ENCODE measurements around the gene CUX1.
A peak's percentile ranks its signal among the peaks of the same experiment; 100 is the strongest.

Gene CUX1

DNA sequence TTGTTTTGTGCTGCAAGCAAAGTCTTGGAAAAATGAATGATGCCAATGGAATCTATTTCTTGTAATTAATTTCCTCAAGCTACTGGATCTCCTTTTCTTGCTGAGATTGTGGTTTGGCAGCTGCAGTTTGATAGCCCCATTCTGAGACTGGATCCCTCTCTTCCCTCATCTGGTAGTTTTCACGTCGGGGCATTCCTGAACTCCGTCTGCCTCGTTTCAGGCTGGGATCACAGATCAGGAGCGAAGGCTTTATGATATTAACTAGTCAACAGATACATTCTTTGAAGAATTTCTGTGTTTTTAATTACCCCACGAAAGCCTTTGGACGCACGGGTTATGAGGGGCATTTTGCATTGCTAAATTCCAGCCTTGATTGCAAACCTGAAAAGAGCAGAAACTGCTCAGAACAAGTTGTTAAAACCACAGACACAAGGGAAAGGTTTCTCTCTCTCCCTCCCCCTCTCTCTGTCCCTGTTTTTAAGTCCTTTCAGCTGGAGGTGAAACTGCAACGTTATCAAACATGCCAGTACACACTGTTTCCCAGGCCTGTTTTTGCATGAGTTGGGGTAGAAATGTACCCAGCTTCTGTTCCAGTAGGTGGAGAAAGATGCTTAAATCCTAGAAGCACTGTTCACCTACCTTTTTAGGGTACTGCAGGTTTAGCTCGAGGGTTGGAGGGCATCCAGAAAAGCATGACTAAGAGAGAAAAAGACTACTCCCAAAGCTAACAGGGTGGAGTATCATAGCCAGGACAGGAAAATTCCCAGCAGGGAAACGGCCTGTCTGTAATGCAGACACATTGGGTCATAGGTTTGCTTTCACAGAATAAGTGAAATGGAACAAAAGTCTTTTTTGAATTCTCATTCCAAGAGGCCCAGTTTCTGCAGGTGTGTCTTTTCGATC is 124.3 kb downstream of the CUX1 start:
- H2AFZ ChIP-seq (ENCODE audit: low read depth) = no peak overlapping the region
- peaks cover 6% of the 10 kb centered on the region; the same call in 1 of the 2 replicates for H3K79me2 ChIP-seq (ENCODE audit: insufficient read depth, low read depth)
- H3K4me2 ChIP-seq = peak overlapping the region; percentile 81
- no peak overlapping the region for H3K4me3 ChIP-seq (IDR thresholded peaks at IDR 0.05; ENCODE audit: insufficient read depth, low read depth, low read length)
- TF ChIP-seq, protein P1, sequence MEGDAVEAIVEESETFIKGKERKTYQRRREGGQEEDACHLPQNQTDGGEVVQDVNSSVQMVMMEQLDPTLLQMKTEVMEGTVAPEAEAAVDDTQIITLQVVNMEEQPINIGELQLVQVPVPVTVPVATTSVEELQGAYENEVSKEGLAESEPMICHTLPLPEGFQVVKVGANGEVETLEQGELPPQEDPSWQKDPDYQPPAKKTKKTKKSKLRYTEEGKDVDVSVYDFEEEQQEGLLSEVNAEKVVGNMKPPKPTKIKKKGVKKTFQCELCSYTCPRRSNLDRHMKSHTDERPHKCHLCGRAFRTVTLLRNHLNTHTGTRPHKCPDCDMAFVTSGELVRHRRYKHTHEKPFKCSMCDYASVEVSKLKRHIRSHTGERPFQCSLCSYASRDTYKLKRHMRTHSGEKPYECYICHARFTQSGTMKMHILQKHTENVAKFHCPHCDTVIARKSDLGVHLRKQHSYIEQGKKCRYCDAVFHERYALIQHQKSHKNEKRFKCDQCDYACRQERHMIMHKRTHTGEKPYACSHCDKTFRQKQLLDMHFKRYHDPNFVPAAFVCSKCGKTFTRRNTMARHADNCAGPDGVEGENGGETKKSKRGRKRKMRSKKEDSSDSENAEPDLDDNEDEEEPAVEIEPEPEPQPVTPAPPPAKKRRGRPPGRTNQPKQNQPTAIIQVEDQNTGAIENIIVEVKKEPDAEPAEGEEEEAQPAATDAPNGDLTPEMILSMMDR (conservative IDR thresholded peaks at IDR 0.05; ENCODE audit: low read depth, low read length) = no peak
- H3K4me1 ChIP-seq (ENCODE audit: low read depth, poor library complexity, severe bottlenecking) = peaks cover 48% of the 10 kb centered on the region
- H3K27ac ChIP-seq = peak overlapping the region; percentile 50
- peak overlapping the region; percentile 10; the same call in 1 of the 2 replicates for H3K9ac ChIP-seq
- no peaks in the 10 kb centered on the region for H3K27me3 ChIP-seq (ENCODE audit: insufficient read depth, low read depth)
- H3K36me3 ChIP-seq (ENCODE audit: insufficient read depth) = no peaks in the 10 kb centered on the region
- peaks cover 4% of the 10 kb centered on the region; the same call in 1 of the 2 replicates for H4K20me1 ChIP-seq (ENCODE audit: insufficient read depth)

DNA sequence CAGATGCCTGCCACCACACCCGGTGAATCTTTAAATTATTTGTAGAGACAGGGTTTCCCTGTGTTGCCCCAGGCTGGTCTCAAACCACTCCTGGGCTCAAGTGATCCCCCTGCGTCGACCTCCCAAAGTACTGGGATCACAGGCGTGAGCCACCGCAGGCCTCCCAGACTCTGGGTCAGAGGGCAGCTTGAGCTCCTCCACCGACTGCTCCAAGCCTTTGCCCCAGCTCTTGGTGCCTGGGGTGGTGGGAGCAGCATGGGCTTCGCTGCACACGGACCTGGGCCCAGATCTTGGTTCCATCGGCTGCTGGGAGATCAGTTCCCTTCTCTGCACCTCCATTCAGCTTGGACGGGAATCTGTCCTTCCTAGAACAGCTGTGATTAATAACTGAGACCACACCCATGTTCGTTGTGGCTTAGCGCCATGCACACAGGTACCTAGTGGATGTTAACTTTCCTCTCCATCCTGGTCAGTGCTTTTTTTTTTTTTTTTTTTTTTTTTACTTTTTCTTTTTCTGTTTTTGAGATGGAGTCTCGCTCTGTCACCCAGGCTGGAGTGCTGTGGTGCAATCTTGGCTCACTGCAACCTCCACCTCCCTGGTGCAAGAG is 125.3 kb downstream of the CUX1 start:
- peaks cover 4% of the 10 kb centered on the region; the same call in 1 of the 2 replicates for H4K20me1 ChIP-seq (ENCODE audit: insufficient read depth)
- TF ChIP-seq, protein P1 (conservative IDR thresholded peaks at IDR 0.05; ENCODE audit: low read depth, low read length) = no peak
- no peak overlapping the region for H3K4me3 ChIP-seq (IDR thresholded peaks at IDR 0.05; ENCODE audit: insufficient read depth, low read depth, low read length)
- H3K27ac ChIP-seq = no peak overlapping the region; the same call in 1 of the 2 replicates
- H3K27me3 ChIP-seq (ENCODE audit: insufficient read depth, low read depth) = no peaks in the 10 kb centered on the region
- peak overlapping the region; percentile 81 for H3K4me2 ChIP-seq
- no peak overlapping the region for H2AFZ ChIP-seq (ENCODE audit: low read depth)
- H3K9ac ChIP-seq = no peak overlapping the region; the same call in 1 of the 2 replicates
- peaks cover 48% of the 10 kb centered on the region for H3K4me1 ChIP-seq (ENCODE audit: low read depth, poor library complexity, severe bottlenecking)
- no peaks in the 10 kb centered on the region for H3K36me3 ChIP-seq (ENCODE audit: insufficient read depth)
- H3K79me2 ChIP-seq (ENCODE audit: insufficient read depth, low read depth) = peaks cover 6% of the 10 kb centered on the region; the same call in 1 of the 2 replicates

DNA sequence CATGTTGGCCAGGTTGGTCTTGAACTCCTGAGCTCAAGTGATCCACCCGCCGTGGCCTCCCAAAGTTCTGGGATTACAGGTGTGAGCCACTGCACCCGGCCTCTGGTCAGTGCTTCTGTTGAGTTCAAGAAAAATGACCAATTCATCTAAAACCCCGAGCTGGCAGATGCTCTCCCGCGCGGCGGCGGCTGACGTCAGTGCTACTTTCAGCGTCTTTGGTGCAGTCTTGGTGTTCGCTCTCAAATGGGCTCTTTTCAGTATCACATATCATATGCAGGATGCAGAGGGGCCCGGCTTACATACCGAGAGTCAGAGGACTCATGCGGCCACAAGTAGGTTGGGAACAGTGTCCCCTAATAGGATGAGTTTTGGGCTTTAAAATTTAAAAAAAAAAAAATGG is 125.9 kb downstream of the CUX1 start:
- Histone ChIP-seq H2AFZ (ENCODE audit: low read depth) (no peak overlapping the region), H4K20me1 (ENCODE audit: insufficient read depth) (peaks cover 4% of the 10 kb centered on the region; the same call in 1 of the 2 replicates)

DNA sequence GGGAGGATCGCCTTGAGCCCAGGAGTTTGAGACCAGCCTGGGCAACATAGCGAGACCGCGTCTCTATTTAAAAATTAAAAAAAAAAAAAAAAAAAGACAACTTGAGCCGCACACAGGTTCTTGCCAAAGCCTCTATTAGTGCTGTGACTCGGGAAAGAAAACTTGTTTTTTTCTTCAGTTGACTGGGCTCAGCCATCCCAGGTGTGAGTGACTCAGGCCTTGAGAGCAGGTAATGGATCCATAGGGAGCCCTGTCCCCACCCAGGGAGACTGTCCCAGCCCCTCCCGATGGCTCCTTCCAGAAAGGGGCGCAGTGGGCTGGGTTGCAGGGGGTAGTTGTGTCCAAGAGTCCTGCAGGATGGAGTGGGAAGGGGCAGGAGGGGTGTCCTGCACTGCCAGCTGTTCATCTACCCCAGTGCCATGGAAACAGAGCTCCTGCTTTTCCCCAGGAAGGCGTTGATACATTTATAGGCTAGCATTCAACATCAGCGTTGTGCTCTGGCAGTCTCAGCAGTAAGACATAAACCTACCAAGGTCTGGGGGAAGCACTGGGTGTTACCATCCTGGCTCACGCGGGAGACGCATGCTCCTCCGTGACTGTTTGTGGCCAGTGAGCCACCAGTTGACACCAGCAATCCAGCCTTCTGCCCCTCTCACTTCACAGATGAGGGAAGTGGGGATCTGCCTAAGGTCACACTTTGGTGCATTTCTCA is 126.6 kb downstream of the CUX1 start:
- Histone ChIP-seq H3K4me2 (no peak overlapping the region), H4K20me1 (ENCODE audit: insufficient read depth) (peaks cover 4% of the 10 kb centered on the region; the same call in 1 of the 2 replicates), H3K9ac (no peak overlapping the region), H3K79me2 (ENCODE audit: insufficient read depth, low read depth) (peaks cover 6% of the 10 kb centered on the region; the same call in 1 of the 2 replicates), H3K4me3 (IDR thresholded peaks at IDR 0.05; ENCODE audit: insufficient read depth, low read depth, low read length) (no peak overlapping the region), H3K36me3 (ENCODE audit: insufficient read depth) (no peaks in the 10 kb centered on the region), H2AFZ (ENCODE audit: low read depth) (no peak overlapping the region), H3K27me3 (ENCODE audit: insufficient read depth, low read depth) (no peaks in the 10 kb centered on the region), H3K4me1 (ENCODE audit: low read depth, poor library complexity, severe bottlenecking) (peaks cover 47% of the 10 kb centered on the region), H3K27ac (no peak overlapping the region)
- TF ChIP-seq, protein P1 (conservative IDR thresholded peaks at IDR 0.05; ENCODE audit: low read depth, low read length) = no peak

More for the DNA sequence above, 125.9 kb downstream of the CUX1 start:
- Histone ChIP-seq H3K27ac (no peak overlapping the region), H3K9ac (no peak overlapping the region), H3K79me2 (ENCODE audit: insufficient read depth, low read depth) (peaks cover 6% of the 10 kb centered on the region; the same call in 1 of the 2 replicates), H3K36me3 (ENCODE audit: insufficient read depth) (no peaks in the 10 kb centered on the region), H3K4me3 (IDR thresholded peaks at IDR 0.05; ENCODE audit: insufficient read depth, low read depth, low read length) (no peak overlapping the region), H3K4me2 (no peak overlapping the region), H3K4me1 (ENCODE audit: low read depth, poor library complexity, severe bottlenecking) (peaks cover 48% of the 10 kb centered on the region), H3K27me3 (ENCODE audit: insufficient read depth, low read depth) (no peaks in the 10 kb centered on the region)
- TF ChIP-seq, protein P1 (conservative IDR thresholded peaks at IDR 0.05; ENCODE audit: low read depth, low read length) = no peak

All from KMS-11 (cell line).